Pancreas (tissue), 10 donors: ENCODE measurements around the gene SYCP2. TPM values are rescaled to one million over a fixed set of nuclear protein-coding genes. Genes with fewer than 3 reads are reported as not detected.

Experiments
- ATAC-seq, 4 donors: fragments of 200-7000 bp; cut with Tn5 transposase; one replicate each; pipeline versions ENCODE4 v1.8.0 to v1.9.1; 2020; ENCODE audit warnings: mild to moderate bottlenecking in 4 of 4, moderate library complexity in 4 of 4
- DNase-seq, 6 donors: peaks; one replicate each; pipeline ENCODE4 v3.0.0-alpha.2; 2020
- FAIRE-seq: peaks from 2 replicates; lab custom pipeline; 2012; peaks lifted over from hg19 to GRCh38; lab: Jason Lieb, UNC
- H3K27ac ChIP-seq, 4 donors: fragments of 200-600 bp; sonication (generic); 1 replicate in 3 of 4; 2 replicates in 1 of 4; pipeline versions ENCODE4 v1.5.0 to v1.8.0; 2020
- H3K27me3 ChIP-seq, 4 donors: fragments of 200-600 bp; one replicate each; pipeline ENCODE4 v1.8.0; 2021
- H3K36me3 ChIP-seq, 3 donors: fragments of 200-600 bp; sonication (generic) in 1 of 3; one replicate each; pipeline versions ENCODE4 v1.5.0 to v1.8.0; 2020 to 2021
- H3K4me1 ChIP-seq, 3 donors: fragments of 200-600 bp; one replicate each; pipeline ENCODE4 v1.8.0; 2021
- H3K4me3 ChIP-seq, 4 donors: fragments of 200-600 bp; sonication (generic) in 2 of 4; one replicate each; pipeline versions ENCODE4 v1.5.0 to v1.8.0; 2020 to 2021
- H3K9me3 ChIP-seq, 4 donors: fragments of 200-600 bp; one replicate each; pipeline ENCODE4 v1.8.0; 2021
- WGBS, 2 donors: extraction: QIAGEN DNeasy Blood & Tissue Kit; methylation state at CpG; one replicate each; pipeline ENCODE4 v1.1.7; 2013; 5-methylcytosine and 5-hydroxymethylcytosine counted together
- intact Hi-C, 3 donors: fragments of 100-400 bp; cut with DNase I; formaldehyde crosslinking; loops; one replicate each; pipeline versions ENCODE4 v1.11.1 to v1.14.2; 2022
- polyA plus RNA-seq, 2 donors: library from polyadenylated mRNA; stranded (reverse); fragments of 200-250 nt; gene quantifications; one replicate each; pipeline ENCODE4 v1.2.3, GENCODE V29; 2013
- total RNA-seq, 6 donors: library from RNA; stranded (reverse); fragmentation: NEBNext Ultra II Directional in 4 of 6; extraction: Animal tissue kit (Norgen Biotek cat#: 25700) in 4 of 6; gene quantifications; one replicate each; pipeline versions ENCODE4 v1.2.1 to v1.2.4, GENCODE V29; 2021 to 2023
- TF ChIP-seq, protein P1 (sequence below), 4 donors: fragments of 200-600 bp; sonication (generic) in 3 of 4; IDR thresholded peaks; one replicate each; pipeline versions ENCODE4 v1.5.0 to v1.8.0; 2021; ENCODE audit warnings: antibody characterized with exemption in 4 of 4
- donor health status: healthy with polysubstance abuse.
- donor health status: DM: no; HTN: no; CAD: no; lungs with moderate emphysema.
- donor health status: DM: no; HTN: no; CAD: no.
- donor health status: control.
- donor health status: control.
- donor health status: Bipolar disorder and iron deficiency.
- donor health status: DM: yes; HTN: yes; CAD: no.
- donor health status: DM: no; HTN: no; CAD: no.
- donor health status: DM: no; HTN: no; CAD: no.
- donor health status: DM: yes; HTN: yes; CAD: no.

The SYCP2 gene
- total and polyA plus RNA-seq, 8 donors, result 1.3 to 4.7 (median 3.2) TPM

DNA sequence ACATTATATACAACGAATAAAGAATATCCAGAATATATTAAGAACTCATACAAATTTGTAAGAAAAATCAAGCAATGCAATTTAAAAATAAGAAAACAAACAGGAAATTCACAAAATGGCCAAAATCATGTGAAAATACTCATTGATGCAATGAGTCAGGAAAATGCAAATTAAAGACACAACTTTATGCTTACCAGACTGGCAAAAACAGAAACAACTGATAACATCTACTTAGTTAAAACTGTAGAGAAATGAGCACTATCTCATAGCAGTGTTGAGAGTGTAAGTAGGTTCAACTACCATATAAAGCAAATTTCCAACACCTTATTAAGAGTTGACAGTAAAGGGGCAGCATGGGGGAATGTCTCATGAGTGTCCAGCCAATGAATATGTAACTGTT lies 62.3 kb downstream of the SYCP2 start:
- H3K27ac ChIP-seq, result no peak overlapping the region
- DNase-seq (no peak), FAIRE-seq (no peak), ATAC-seq (no peak)
- no peaks in the 10 kb centered on the region for H3K36me3 ChIP-seq
- WGBS, 2 donors, result 89% methylated on average over 1 of the region's 1 CpG
- no peaks in the 10 kb centered on the region for H3K9me3 ChIP-seq
- H3K4me1 ChIP-seq, result no peaks in the 10 kb centered on the region
- intact Hi-C loops, result no loop called here
- no peaks in the 10 kb centered on the region for H3K27me3 ChIP-seq
- no peak overlapping the region for H3K4me3 ChIP-seq
- TF ChIP-seq, protein P1, sequence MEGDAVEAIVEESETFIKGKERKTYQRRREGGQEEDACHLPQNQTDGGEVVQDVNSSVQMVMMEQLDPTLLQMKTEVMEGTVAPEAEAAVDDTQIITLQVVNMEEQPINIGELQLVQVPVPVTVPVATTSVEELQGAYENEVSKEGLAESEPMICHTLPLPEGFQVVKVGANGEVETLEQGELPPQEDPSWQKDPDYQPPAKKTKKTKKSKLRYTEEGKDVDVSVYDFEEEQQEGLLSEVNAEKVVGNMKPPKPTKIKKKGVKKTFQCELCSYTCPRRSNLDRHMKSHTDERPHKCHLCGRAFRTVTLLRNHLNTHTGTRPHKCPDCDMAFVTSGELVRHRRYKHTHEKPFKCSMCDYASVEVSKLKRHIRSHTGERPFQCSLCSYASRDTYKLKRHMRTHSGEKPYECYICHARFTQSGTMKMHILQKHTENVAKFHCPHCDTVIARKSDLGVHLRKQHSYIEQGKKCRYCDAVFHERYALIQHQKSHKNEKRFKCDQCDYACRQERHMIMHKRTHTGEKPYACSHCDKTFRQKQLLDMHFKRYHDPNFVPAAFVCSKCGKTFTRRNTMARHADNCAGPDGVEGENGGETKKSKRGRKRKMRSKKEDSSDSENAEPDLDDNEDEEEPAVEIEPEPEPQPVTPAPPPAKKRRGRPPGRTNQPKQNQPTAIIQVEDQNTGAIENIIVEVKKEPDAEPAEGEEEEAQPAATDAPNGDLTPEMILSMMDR (IDR thresholded peaks at IDR 0.05), result no peak

DNA sequence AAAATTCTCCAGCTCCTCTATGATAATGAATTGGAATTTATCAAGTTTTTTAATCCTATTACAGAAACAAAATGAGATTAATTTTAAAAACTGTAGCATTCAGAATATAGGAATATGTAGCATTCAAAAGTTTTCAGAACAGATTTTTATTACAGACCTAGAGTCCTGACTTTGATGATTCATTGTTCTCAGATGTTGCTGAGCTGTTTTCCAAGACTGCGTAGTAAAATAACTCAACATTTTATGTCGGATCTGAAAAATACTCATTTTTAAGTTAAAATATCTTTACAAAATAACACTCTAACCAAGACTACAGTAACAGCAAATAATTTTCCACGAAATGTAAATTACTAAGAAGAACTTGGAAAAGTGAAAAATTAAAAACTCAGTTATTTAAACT lies 67.1 kb downstream of the SYCP2 start:
- ATAC-seq (no peak), DNase-seq (no peak), FAIRE-seq (no peak)
- Histone ChIP-seq H3K27ac (no peak overlapping the region), H3K4me1 (no peaks in the 10 kb centered on the region), H3K4me3 (no peak overlapping the region), H3K36me3 (no peaks in the 10 kb centered on the region), H3K27me3 (no peaks in the 10 kb centered on the region), H3K9me3 (no peaks in the 10 kb centered on the region)
- intact Hi-C loops, result no loop called here
- TF ChIP-seq, protein P1 (IDR thresholded peaks at IDR 0.05), result no peak
- WGBS, 2 donors, result 90 to 94% methylated on average over 3 of the region's 3 CpGs

DNA sequence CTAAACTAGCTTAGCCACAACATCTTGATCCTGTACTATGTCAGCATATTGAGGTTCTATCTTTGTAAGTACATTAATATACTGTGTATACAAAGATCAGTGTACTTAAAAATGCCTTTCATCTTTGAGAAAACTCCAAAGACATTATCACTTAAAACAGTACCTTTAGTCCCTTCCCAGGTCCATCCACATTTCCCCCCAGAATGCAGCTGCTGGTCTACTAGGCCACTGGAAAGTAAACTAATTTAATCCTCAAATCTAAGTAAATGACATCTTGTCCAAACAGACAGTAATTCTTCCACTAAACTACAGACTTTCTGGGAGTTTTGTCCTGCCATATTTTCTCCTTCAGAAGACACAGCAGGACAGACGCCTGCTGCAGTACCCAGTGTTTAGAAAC lies 68.7 kb downstream of the SYCP2 start:
- no peaks in the 10 kb centered on the region for H3K27me3 ChIP-seq
- no peak overlapping the region for H3K27ac ChIP-seq
- intact Hi-C loops, result no loop called here
- no peak for FAIRE-seq
- H3K4me3 ChIP-seq, result no peak overlapping the region
- H3K9me3 ChIP-seq, result no peaks in the 10 kb centered on the region
- DNase-seq, result no peak
- TF ChIP-seq, protein P1 (IDR thresholded peaks at IDR 0.05), result no peak
- no peaks in the 10 kb centered on the region for H3K36me3 ChIP-seq
- no peaks in the 10 kb centered on the region for H3K4me1 ChIP-seq
- no peak for ATAC-seq
- 82 to 95% methylated on average over 1 of the region's 1 CpG for WGBS, 2 donors

DNA sequence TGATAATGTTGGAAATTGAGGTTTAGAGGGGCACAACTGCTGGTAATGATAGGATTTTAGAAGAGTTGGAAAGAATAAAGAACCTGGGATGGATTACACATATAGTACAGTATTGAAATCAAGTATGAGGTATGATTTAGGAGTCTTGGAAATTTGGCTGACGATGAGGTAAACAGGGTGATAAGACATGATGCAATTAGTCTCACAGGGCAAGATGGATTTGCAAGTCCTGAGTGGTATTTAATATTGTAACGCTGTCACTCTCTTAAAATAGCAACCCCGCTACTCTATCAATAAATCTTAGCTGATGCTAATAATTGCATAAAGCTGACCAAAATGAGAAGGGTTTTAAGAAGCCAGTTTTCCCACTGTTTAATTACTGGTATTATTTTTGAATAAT lies 70.4 kb downstream of the SYCP2 start:
- H3K27ac ChIP-seq, result no peak overlapping the region
- H3K4me1 ChIP-seq, result no peaks in the 10 kb centered on the region
- H3K27me3 ChIP-seq, result no peaks in the 10 kb centered on the region
- intact Hi-C loops, result no loop called here
- H3K9me3 ChIP-seq, result no peaks in the 10 kb centered on the region
- TF ChIP-seq, protein P1 (IDR thresholded peaks at IDR 0.05), result no peak
- 93 to 95% methylated on average over 3 of the region's 3 CpGs for WGBS, 2 donors
- no peak overlapping the region for H3K4me3 ChIP-seq
- no peak for FAIRE-seq
- no peak for DNase-seq
- no peaks in the 10 kb centered on the region for H3K36me3 ChIP-seq
- no peak for ATAC-seq

DNA sequence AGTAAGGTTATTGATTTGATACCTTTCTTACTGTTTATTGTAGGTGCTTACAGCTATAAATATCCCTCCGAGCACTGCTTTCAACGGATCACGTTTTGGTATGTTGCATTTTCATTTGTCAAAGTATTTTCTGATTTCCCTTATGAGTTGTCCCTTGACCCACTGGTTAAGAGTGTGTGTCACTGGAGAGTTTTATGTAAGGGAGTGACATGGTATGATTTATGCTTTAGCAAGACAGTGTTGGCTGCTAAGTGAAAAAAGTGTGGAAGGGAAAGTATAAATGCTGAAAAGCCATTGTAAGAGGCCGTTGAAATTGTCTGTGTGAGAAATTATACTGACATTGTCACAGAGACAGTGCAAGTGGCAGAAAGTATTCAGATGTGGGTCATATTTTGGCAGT lies 72.0 kb downstream of the SYCP2 start:
- DNase-seq, result no peak
- intact Hi-C loops, result no loop called here
- no peak for FAIRE-seq

More for the DNA sequence above, 72.0 kb downstream of the SYCP2 start:
- no peaks in the 10 kb centered on the region for H3K27me3 ChIP-seq
- ATAC-seq, result no peak
- TF ChIP-seq, protein P1 (IDR thresholded peaks at IDR 0.05), result no peak
- H3K4me1 ChIP-seq, result no peaks in the 10 kb centered on the region
- WGBS, 2 donors, result 86 to 91% methylated on average over 4 of the region's 4 CpGs
- no peaks in the 10 kb centered on the region for H3K36me3 ChIP-seq
- no peak overlapping the region for H3K27ac ChIP-seq
- no peaks in the 10 kb centered on the region for H3K9me3 ChIP-seq
- H3K4me3 ChIP-seq, result no peak overlapping the region
